Brain microvascular endothelial cell (primary cell): Measurements from ENCODE around the gene TNNT2.

Experiments used
- DNase-seq: peaks from one replicate; pipeline ENCODE4 v3.0.0-alpha.2; 2020
- H3K27ac ChIP-seq: fragments of 250-450 bp; sonication (Bioruptor Pico); 2 replicates; pipeline ENCODE4 v1.5.1; 2020; ENCODE audit warnings: mild to moderate bottlenecking, moderate library complexity
- H3K27me3 ChIP-seq: fragments of 250-450 bp; sonication (Bioruptor Pico); replicated peaks from 2 replicates; pipeline ENCODE4 v1.5.1; 2020; ENCODE audit warnings: mild to moderate bottlenecking
- H3K36me3 ChIP-seq: fragments of 250-450 bp; sonication (Bioruptor Pico); replicated peaks from 2 replicates; pipeline ENCODE4 v1.5.1; 2020; ENCODE audit warnings: mild to moderate bottlenecking
- H3K4me3 ChIP-seq: 2 replicates; pipeline ENCODE4 v1.5.1; 2011; ENCODE audit warnings: low read depth, mild to moderate bottlenecking, control low read depth, low read length, moderate library complexity
- in situ Hi-C: cut with HindIII; loops from 2 replicates; pipeline ENCODE4 v1.10.0; 2017; ENCODE audit warnings: low sequenced_read_pairs, low pct_ligation_motif_present
- TF ChIP-seq, protein P1 (sequence below): IDR thresholded peaks from 2 replicates; pipeline ENCODE4 v1.5.1; 2011; ENCODE audit warnings: low read depth, mild to moderate bottlenecking, moderate library complexity, low read length, control low read depth, inconsistent platforms; ENCODE audit errors: missing control alignments

The TNNT2 gene

DNA sequence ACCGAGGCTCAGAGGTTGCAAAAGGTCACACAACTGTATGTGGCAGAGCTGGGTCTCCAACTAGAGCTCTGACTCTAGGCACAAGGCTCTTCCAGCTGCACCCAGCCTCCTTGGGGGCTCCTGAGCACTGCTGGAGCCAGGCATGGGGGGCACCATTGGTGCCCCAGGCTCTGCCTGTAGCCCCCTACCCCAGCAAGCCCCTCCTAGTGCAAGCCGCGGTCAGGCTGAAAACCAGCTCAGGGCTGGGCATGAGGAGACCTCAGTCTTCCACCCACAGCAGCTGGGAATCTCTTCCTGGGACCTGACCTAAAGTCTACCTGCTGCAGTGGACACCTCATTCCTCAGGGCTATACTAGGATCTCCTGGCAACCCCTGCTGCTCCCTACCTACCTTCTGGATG, 14.6 kb downstream of the TNNT2 start:
- in situ Hi-C loops: no loop called here
- Histone ChIP-seq H3K36me3 (no peaks in the 10 kb centered on the region), H3K27ac (no peak overlapping the region), H3K27me3 (peaks cover 3% of the 10 kb centered on the region), H3K4me3 (no peak overlapping the region)
- no peak for DNase-seq
- TF ChIP-seq, protein P1, sequence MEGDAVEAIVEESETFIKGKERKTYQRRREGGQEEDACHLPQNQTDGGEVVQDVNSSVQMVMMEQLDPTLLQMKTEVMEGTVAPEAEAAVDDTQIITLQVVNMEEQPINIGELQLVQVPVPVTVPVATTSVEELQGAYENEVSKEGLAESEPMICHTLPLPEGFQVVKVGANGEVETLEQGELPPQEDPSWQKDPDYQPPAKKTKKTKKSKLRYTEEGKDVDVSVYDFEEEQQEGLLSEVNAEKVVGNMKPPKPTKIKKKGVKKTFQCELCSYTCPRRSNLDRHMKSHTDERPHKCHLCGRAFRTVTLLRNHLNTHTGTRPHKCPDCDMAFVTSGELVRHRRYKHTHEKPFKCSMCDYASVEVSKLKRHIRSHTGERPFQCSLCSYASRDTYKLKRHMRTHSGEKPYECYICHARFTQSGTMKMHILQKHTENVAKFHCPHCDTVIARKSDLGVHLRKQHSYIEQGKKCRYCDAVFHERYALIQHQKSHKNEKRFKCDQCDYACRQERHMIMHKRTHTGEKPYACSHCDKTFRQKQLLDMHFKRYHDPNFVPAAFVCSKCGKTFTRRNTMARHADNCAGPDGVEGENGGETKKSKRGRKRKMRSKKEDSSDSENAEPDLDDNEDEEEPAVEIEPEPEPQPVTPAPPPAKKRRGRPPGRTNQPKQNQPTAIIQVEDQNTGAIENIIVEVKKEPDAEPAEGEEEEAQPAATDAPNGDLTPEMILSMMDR: no peak

DNA sequence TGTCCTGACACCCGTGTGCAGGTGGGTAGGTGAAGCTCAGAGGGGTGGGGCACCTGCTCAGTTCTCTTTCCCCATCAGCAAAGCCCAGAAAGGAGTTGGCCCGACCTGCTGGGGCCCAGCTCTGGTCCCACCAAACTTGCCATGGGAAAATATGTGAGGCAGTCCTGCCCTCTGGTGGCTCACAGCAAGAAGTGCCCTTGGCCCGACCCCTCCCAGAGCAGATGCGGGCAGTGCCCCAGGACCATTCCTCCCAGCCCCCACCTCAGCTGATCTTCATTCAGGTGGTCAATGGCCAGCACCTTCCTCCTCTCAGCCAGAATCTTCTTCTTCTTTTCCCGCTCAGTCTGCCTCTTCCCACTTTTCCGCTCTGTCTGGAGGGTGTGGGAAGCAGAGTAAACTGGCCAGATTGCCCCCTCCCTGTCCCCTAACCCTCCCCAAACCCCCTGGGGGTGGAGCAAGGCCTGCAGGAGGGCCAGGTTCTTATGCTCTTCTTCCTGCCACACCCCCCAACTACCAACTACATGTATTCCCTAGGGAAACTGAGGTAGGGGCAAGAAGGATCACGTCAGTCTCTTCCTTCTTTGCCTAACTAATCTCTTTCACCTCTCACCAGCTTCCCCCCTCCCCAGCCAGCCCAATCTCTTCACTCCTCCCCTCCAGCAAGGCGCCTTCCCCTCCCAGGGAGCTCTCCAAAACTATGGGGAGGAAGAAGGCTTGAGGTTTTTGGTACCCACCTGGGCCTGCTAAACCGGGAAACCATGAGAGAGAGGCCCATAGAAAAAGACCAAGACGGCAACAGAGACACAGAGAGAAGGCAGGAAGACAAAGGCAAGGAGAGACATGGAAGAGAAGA, 15.6 kb downstream of the TNNT2 start:
- no peak overlapping the region for H3K27ac ChIP-seq
- DNase-seq: no peak
- H3K4me3 ChIP-seq: no peak overlapping the region
- in situ Hi-C loops: no loop called here
- H3K36me3 ChIP-seq: no peaks in the 10 kb centered on the region
- H3K27me3 ChIP-seq: peaks cover 3% of the 10 kb centered on the region
- TF ChIP-seq, protein P1: peak; percentile 92

DNA sequence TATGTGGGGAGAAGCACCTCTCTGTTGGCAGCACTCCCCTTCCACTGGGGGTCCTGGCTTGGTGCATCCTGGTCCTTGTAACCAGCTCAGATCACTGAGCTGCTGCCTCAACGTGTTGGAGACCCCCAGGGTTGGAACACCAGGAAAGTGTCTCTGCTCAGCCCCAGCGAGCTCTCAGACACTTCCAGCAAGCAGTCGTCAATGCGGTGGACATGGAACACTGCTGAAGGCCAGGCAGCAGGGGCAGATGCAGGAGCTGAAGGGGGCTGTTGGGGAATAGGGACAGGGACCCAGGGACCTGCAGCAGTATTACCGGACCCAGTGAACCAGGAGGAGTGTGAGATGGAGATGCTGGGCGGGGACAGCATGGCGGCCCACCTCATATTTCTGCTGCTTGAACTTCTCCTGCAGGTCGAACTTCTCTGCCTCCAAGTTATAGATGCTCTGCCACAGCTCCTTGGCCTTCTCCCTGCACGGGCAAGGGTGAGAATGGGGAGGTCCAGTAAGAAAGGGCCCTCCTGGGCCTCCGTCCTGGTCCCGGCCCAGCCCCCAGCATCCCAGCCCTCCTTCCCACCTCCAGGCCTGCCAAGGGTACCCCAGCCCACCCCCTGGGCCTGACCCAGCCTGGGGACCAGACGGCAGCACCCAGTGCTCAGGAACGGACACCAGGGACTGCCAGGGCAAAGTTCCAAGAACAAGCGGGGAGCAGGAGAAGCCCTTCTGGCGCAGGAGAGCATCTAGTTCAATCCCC, 16.4 kb downstream of the TNNT2 start:
- Histone ChIP-seq H3K27ac (no peak overlapping the region), H3K27me3 (peaks cover 3% of the 10 kb centered on the region), H3K4me3 (no peak overlapping the region), H3K36me3 (no peaks in the 10 kb centered on the region)
- TF ChIP-seq, protein P1: no peak
- DNase-seq: no peak
- in situ Hi-C loops: no loop called here

DNA sequence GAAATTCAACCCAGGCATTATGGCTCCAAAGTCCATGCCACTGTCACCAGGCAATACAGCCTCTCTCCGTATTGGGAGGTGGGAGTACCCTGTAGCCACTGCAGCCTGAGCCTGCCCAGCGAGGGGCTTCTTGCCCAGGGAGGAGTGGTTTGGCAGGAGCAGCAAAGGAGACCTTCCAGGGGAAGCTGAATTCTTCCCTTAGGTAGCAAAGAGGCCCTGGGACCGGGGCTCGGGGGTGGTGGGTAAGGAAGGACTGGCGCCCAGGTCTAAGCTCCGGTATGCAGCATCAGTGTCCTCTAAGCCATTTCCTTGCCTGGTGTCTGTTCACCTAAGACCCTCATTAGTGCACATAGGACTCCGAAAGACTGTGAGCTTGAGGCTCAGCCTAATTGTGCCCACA, 17.0 kb downstream of the TNNT2 start:
- Histone ChIP-seq H3K36me3 (no peaks in the 10 kb centered on the region), H3K27ac (no peak overlapping the region), H3K27me3 (peaks cover 3% of the 10 kb centered on the region), H3K4me3 (no peak overlapping the region)
- no peak for DNase-seq
- TF ChIP-seq, protein P1: no peak
- in situ Hi-C loops: no loop called here

DNA sequence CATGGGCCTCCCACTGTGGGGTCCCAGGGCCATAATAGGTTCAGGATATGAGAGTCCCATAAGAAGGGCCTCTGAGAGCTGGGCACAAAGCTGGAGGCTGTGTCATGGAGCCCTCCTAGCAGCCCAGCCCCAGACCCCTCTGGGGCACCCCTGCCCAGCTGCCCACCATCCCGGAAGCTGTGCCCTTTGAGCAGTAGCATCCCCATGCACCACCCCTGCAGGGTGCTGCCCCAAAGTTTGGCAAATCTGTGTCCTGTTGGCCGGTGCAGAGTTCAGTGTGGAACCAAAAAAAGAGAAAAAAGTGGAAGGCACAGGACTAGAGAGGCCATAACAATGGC, 17.6 kb downstream of the TNNT2 start:
- no peak overlapping the region for H3K27ac ChIP-seq
- TF ChIP-seq, protein P1: no peak
- in situ Hi-C loops: no loop called here
- H3K27me3 ChIP-seq: peaks cover 3% of the 10 kb centered on the region
- DNase-seq: no peak
- H3K36me3 ChIP-seq: no peaks in the 10 kb centered on the region
- H3K4me3 ChIP-seq: no peak overlapping the region
